Stimulated activated CD4-positive, alpha-beta T cell treated with anti-CD3 and anti-CD28 coated beads, Interleukin-4, amount 100 ng/mL, for 1 hour (primary cell): Measurements from ENCODE around the gene B3GNT3.

Experiments
- DNase-seq: peaks from one replicate; pipeline ENCODE4 v3.0.0-alpha.2; 2020

The B3GNT3 gene

GRCh38 chr19:17836530-17836929, 41.6 kb downstream of the B3GNT3 start:
- DNase-seq: no peak

GRCh38 chr19:17837972-17838371, 43.0 kb downstream of the B3GNT3 start:
- no peak for DNase-seq

GRCh38 chr19:17840019-17840418, 45.1 kb downstream of the B3GNT3 start:
- no peak for DNase-seq

DNA sequence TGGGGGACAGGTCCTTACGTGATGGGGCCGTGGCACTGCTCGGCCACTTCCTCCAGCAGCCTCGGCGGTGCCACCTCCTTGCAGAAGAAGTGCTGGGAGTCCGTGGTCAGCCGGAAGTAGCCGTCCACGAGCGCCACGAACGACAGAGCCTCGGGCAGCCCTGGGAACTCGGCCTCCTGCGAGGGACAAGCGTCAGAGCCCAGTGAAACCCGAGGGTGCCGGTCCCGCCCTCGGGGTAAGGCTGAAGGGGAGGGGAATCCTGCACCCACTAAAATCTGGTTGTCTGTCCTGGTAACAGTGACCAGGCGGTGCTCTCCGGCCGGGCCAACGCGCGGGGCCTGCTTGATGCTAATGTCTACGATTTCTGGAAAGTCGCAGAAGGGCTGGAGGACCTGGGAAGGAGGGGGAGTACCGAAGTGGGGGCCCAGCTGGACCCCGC, 46.5 kb downstream of the B3GNT3 start:
- DNase-seq: no peak

DNA sequence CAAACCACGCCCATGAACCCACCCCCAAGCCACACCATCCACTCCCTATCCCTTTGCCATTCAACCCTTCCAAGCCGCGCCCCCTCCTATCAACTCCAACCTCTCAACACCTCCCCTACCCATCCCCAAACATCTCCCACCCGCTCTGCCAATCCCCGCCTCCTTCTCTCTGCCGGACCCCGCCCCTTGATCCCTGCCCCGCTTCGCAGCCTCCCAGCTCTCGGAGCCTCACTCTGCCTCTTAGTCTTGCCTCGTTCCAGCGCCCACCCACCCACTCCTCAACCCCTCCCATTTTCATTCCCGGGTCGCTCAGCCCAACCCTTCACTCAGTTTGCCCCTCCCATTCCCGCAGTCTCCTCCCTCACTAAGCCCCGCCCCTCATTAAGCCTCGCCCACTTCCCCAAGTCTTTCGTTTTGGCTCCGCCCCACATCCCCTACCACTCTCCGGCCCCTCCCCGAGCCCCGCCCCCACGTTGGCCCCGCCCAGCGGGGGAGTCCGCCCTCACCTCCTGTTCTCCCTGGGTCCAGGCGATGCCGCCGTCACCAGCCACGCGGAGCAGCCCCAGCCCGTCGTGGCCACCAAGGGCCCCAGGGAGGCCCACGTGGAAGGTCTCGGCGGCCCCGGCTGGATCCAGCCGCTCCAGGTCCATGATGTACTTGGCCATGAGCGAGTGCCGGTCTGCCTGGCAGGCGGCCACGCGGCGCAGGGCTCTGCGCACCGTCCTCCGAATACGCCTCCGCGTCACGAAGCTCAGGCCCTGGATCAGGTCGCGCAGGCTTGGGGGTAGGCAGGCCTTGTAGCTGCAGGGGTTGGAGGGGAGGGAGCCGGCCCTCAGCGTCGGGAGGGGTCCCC, 47.1 kb downstream of the B3GNT3 start:
- DNase-seq: peak; percentile 68

DNA sequence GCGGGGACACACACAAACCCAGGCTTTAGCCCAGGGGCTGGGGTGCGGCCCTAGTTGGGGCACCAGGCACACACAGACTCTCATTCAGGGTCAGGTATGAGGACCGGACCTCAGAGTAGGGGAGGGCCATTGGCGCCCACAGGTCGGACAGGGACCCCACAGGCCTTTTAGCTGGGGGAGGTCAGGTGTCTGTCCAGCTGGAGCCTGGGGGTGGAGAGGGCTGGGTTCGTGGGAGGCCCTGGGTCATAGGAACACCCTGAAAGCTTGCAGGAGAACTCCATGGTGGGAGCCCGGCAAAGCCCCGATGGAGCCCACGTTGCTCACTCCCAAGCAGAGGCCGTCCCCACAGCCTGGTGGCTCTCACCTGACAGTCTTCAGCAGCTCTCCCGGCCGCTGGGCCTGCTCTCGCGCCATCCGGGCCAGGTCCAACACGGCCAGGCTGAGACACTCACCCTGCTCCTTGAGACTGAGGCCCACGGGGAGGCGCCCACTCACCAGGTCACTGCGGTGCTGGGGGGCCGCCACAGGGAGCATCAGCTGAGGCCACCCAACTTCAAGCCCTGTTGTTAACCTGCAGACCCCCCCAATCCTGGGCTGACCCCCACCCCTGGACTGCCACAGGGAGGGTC, 47.8 kb downstream of the B3GNT3 start:
- no peak for DNase-seq

- DNase-seq: no peak
These were observed 48.4 kb downstream of the B3GNT3 start for GRCh38 chr19:17843292-17843827.

DNA sequence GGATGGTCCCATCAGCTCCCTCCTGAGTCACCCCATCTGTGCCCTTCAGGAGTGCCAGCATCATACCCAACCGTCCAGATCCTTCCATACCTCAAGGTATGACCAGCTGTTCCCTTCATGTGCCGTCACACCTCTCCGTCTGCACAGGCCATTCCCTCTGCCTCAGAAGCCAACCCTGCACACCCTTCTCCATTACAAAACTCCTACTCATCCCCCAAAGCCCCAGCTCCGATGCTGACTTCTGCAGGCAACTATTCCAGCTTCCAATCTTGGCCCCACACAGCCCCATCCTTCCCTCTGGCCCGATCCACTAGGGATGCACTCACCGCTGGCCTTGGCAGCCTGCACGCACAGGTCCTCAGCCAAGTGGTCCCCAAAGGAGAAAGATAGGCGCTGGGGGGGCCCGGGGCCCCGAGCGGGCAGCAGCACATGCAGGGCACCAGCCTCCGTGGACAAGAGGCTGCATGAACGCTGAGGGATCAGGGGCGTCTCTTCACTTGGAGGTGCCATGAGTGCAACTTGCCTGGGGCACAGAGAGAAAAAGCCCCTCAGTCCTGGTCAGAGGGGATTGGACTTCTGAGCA, 49.1 kb downstream of the B3GNT3 start:
- DNase-seq: no peak

DNA sequence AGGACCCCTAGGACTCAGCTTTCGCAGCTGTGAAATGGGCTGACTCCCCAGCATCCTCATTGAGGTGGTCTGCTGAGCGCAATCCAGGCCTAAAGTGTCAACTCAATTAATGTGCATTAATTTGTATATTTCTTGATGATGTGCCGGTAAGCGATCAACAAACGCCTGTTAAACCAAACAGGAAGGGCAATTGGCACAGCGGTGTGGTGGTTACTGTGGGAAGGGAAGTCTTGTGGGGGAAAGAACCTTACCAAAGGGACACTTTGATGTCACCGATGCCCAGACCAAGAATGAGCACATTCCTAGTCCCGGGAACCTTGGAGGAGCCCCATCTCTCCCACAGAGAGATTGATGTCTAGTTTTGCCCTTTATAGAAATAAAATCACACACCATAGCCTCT, 51.2 kb downstream of the B3GNT3 start:
- DNase-seq: no peak

GRCh38 chr19:17847538-17848366, 52.8 kb downstream of the B3GNT3 start, which contains the start of gene JAK3:
JAK3 (minus strand) TSS chr19:17847982; CDS start chr19:17844417, 3,565 bp downstream.
- DNase-seq: peak; percentile 89

DNA sequence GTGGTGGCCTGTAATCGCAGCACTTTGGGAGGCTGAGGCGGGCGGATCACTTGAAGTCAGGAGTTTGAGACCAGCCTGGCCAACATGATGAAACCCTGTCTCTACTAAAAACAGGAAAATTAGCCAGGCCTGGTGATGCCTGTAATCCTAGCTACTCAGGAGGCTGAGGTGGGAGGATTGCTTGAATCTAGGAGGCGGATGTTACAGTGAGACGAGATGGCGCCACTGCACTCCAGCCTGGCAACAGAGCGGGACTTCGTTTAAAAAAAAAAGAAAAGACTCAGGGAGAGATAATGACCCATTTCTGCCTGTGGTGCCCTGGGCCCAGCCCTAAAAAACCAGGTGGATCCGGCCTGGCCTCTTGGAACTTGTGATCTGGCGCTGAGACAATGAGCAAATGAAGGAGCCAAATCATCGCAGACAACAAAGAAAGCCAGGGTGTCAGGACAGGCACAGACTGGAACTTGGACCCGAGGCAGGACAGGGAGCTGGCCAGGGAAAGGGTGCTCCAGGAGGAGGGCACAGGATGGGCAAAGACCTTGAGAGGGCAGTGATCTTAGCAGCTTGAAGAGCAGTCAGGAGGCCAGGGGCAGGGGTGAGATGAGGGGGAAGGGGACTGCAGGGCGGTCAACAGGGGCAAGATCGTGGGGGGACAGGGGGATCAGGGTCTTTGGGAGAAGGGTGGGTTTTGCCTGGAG, 53.8 kb downstream of the B3GNT3 start:
- DNase-seq: no peak

DNA sequence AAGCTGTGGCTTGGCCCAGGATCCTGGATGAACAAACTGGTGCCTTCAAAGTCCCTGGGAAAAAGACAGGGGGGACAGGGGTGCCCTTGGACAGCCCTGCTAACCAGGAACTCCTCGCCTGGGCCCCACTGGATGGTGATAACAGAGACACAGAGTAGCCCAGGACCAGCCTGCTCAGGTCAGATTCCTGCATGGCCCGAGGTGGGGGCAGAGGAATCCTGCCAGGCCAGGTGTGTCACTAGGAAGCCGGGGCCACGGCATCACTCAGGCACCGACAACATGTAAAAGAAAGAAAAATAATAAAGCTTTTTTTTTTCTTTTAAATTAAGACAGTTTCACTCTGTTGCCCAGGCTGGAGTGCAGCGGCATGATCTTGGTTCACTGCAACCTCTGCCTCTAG, 59.1 kb downstream of the B3GNT3 start:
- no peak for DNase-seq

DNA sequence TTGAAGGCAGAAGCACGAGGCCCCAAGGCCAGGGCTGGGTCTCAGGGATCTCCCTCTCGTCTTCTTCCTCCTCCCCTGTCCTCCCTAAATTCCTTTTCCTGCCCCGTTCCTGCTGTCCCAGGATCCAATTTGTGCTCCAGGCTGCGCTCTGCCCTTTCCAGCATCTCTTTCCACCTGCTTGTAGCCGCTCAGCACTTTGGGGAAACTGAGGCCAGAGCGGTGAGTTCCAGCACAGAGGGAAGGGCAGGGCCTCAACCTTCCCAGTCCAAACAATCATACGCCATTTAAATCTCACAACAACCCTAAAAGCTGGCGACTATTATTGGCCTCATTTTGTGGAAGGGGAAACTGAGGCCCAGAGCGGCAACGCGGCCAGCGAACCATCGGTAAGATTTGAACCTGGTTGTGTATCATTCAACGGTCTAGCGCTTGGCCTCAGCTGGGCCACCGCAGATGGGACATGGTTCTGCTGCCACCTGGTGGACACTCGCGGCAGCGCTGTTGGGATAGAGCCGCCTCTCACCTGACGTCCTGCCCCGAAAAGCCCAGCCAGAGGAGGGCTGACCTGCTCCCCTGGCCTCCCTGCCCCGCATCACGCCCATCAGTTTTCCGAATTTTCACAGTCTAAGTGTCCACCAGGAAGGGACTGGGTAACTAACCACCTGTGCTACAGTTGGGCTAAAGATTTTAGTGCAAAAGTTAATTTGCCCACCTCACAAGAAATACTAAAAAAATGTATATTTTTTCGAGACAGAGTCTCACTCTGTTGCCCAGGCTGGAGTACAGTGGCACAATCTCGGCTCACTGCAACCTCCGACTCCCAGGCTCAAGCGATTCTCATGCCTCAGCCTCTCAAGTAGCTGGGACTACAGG, 60.6 kb downstream of the B3GNT3 start:
- DNase-seq: peak; percentile 93

DNA sequence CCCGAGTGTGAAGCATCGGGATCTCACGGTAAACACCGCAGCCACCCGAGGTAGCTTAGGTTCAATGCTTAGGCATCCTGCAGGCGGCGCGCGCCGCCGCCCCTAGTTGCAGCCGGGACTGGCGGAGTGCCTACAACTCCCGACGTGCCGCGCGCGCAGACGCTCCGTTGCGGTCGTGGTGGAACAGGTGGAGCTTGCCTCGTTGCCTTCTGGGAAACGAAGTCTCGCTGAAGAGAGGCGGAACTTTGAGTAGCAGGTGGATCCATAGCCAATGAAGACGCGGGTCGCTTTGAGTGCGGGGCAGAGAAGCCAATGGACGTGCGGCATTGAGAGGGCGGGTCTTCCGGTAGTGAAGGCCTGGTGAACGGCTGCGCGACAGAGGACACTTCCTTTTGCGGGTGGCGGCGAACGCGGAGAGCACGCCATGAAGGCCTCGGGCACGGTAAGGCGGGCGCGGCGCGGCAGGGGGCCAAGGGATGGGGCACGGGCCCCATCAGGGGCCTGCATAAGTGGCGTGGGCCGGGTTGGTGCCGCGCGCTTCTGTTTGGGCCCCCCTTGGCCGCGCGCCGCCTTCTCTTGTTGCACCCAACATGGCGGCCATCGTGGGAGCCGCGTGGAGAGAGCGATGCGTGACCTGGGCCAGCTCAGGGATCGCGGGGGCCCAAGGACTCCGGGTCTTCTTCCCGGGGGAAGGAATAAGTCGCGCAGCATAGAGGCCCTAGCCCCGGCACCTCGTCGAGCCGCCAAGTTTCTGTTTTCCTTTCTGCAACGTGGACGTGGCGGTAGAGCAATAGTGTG, 64.8 kb downstream of the B3GNT3 start, which contains the start of gene RPL18A:
RPL18A (plus strand) TSS at position 378 of the 798 bp plus-strand sequence; CDS start at position 425, 47 bp downstream.
- DNase-seq: peak; percentile 98

DNA sequence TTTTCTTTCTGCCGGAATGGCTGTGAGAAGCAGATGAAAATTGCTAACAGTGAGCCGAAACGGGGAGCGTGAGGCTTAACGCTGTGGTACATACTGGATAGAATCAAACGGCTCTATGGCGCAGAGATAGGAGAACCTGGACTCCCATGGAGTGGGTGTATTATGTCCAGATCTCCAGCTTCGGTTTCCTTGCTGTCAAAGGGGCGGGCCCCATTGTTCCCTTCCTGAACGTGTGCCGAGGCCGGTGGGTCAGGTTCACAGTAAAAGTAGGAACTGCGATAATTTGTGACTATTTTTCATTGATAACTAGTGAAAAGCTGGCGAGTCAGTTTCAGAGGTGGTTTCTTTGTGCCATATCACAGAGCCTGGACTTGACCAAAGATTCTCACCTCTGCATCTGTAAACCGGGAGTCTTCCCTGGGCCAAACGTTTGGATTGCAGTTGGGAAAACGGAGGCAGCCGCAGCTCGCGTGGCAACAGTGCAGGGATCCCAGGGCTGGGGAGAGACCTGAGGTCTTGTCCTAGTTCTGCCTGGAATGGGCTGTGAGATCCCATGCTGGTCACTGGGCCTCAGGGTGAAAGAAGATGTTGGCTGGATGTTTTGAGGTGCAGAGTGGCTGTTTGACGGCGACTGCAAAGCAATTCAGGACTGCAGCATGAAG, 65.5 kb downstream of the B3GNT3 start:
- DNase-seq: no peak

DNA sequence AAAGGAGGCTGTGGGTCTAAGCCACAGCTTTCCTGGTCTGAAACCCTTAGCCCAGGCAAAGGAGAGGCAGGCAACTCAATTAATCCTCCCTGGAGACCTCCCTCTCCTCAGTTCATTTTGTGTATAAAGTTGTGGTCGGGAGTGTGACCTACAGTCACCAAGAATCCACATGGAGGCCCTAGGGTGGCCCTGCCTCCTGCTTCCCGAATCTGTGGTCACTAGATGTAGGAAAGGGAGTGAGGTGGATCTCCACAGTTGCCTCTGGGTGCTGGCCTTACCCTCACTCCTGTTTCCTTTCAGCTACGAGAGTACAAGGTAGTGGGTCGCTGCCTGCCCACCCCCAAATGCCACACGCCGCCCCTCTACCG, 66.0 kb downstream of the B3GNT3 start:
- no peak for DNase-seq

DNA sequence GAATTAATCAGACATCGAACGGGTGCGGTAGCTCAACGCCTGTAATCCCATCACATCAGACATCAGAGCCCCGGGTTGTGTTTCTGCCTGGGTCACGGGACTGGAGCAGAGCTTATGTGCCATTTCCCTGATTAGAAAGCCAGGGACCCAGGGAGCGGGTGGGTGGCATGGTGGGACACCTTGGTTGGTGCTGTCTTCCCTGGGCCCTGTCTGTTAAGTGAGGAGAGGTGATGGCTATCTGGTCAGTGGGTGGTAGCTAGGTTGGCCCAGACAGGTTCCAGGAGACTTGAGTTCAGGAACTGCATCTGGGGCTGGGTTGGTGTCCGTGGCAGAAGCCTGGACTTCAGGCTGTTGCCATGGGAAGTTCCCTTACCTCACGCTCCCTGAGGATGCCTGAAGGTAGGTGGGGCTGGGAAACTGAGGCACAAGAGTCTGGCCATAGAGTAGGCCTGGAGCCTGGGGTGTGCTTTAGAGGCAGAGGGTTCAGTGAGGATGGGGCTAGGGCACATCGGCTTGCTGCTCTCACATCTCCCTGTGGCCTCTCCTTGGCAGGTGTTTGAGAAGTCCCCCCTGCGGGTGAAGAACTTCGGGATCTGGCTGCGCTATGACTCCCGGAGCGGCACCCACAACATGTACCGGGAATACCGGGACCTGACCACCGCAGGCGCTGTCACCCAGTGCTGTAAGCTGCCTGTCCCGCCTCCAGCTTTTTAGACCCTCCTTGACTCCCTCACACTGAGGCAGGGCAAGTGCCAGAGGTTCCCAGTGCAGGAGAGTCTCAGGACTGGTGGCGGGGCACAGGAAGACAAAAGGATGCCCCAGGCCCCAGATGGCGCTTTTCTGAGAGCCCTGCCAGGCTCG, 66.8 kb downstream of the B3GNT3 start:
- DNase-seq: no peak

- DNase-seq: no peak
These were observed 68.0 kb downstream of the B3GNT3 start for GRCh38 chr19:17862711-17863519.
